ENCODE results near the gene CACNA1B. TPM values are rescaled to one million over a fixed set of nuclear protein-coding genes. Genes with fewer than 3 reads are reported as not detected.

The CACNA1B gene
- total and polyA plus RNA-seq, 2 experiments from 2014 or later = 0.39 to 0.60 TPM

DNA sequence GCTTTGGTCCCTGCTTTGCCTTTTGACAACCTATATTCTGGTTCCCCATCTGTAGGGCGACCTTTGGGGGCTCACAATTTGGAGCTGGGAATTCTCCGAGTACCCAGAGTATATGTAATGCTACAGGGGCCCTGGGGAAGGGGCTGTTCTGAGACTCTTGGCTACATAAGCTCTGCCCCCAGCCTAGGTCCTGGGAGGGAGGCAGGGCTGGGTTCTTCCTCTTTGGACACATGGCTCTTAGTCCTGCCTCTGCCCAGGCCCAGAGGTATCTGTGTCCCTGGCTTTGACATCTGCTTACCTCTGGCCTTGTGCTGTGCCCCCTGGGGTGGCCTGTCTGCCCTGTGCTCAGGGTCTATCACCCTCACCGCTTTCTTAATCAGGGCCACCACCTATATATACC, 181.6 kb downstream of the CACNA1B start:
- H3K27me3 ChIP-seq = no peaks in the 10 kb centered on the region
- H3K9me3 ChIP-seq (ENCODE audit: low read depth) = no peaks in the 10 kb centered on the region
- TF ChIP-seq, protein P1, sequence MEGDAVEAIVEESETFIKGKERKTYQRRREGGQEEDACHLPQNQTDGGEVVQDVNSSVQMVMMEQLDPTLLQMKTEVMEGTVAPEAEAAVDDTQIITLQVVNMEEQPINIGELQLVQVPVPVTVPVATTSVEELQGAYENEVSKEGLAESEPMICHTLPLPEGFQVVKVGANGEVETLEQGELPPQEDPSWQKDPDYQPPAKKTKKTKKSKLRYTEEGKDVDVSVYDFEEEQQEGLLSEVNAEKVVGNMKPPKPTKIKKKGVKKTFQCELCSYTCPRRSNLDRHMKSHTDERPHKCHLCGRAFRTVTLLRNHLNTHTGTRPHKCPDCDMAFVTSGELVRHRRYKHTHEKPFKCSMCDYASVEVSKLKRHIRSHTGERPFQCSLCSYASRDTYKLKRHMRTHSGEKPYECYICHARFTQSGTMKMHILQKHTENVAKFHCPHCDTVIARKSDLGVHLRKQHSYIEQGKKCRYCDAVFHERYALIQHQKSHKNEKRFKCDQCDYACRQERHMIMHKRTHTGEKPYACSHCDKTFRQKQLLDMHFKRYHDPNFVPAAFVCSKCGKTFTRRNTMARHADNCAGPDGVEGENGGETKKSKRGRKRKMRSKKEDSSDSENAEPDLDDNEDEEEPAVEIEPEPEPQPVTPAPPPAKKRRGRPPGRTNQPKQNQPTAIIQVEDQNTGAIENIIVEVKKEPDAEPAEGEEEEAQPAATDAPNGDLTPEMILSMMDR (IDR thresholded peaks at IDR 0.05; ENCODE audit: low read depth, low read length) = no peak
- no peak for DNase-seq (ENCODE audit: low read depth in 1 of 2, low spot score in 1 of 2)
- no peak overlapping the region for H3K4me3 ChIP-seq
- no peak overlapping the region for H3K27ac ChIP-seq
- no peaks in the 10 kb centered on the region for H3K36me3 ChIP-seq
- no peaks in the 10 kb centered on the region for H3K4me1 ChIP-seq (ENCODE audit: low read depth)

DNA sequence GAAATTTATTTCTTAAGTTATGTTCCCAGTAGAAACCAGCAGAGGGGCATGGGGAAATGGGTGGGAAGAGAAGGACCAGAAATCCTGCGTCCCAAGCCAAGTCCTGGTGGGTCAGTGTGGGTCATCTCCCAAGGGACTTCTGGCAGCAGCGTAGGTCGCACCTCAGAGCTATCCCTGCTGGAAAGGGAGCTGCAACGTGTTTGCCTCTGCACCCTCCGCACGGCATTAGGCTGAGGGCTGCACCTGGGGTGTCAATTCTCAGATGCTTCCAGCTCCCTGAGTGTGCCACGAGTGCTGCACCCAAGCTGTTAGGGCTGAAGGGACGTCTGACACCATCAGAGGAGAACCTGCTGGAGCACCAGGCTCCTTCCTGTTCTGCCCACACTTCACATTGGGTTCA, 182.8 kb downstream of the CACNA1B start:
- DNase-seq (ENCODE audit: low read depth in 1 of 2, low spot score in 1 of 2) = no peak
- Histone ChIP-seq H3K36me3 (no peaks in the 10 kb centered on the region), H3K27me3 (no peaks in the 10 kb centered on the region), H3K9me3 (ENCODE audit: low read depth) (no peaks in the 10 kb centered on the region), H3K27ac (no peak overlapping the region), H3K4me1 (ENCODE audit: low read depth) (no peaks in the 10 kb centered on the region), H3K4me3 (no peak overlapping the region)
- TF ChIP-seq, protein P1 (IDR thresholded peaks at IDR 0.05; ENCODE audit: low read depth, low read length) = no peak

DNA sequence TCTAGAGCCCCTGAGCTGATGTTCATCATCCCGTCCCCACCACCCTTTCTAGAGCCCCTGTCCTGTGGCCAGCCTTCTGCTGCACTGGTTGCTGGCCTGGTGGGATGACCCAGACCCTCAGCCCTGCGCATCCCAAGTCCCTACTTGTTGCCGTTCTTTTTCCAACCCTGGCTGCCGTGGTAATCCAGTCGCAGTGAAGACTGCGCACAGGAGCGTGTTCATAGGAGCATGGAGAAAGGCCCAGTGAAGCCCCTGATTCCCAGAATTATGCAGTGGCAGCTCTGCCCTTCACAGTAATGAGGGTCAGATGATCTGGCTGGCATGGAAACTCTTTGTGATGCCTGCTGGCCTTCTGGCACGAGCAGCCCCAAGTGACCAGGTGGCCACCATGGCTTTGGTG, 183.3 kb downstream of the CACNA1B start:
- TF ChIP-seq, protein P1 (IDR thresholded peaks at IDR 0.05; ENCODE audit: low read depth, low read length) = no peak
- Histone ChIP-seq H3K27me3 (no peaks in the 10 kb centered on the region), H3K36me3 (no peaks in the 10 kb centered on the region), H3K4me1 (ENCODE audit: low read depth) (no peaks in the 10 kb centered on the region), H3K27ac (no peak overlapping the region), H3K4me3 (no peak overlapping the region), H3K9me3 (ENCODE audit: low read depth) (no peaks in the 10 kb centered on the region)
- DNase-seq (ENCODE audit: low read depth in 1 of 2, low spot score in 1 of 2) = no peak

DNA sequence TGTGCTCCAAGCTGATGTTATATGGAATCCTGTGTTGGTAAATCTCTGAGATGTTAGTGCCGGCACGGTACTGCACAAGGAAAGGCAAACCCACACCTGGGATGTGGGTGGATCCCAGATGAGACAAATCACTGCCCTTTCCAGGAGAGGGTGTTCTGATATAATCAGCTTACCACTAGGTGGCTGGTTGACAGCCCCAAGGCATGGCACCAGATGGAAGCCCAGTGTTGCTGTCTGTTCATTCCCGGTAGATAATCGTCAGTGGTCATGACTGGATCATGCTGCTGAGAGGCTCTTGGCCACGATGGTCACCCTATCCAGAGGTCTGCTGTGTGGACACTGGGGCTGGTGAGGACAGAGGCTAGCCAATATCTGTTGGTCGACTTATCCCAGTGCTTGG, 184.0 kb downstream of the CACNA1B start:
- DNase-seq (ENCODE audit: low read depth in 1 of 2, low spot score in 1 of 2) = no peak
- H3K27me3 ChIP-seq = no peaks in the 10 kb centered on the region
- no peaks in the 10 kb centered on the region for H3K4me1 ChIP-seq (ENCODE audit: low read depth)
- H3K36me3 ChIP-seq = no peaks in the 10 kb centered on the region
- no peak overlapping the region for H3K4me3 ChIP-seq
- TF ChIP-seq, protein P1 (IDR thresholded peaks at IDR 0.05; ENCODE audit: low read depth, low read length) = no peak
- H3K27ac ChIP-seq = no peak overlapping the region
- no peaks in the 10 kb centered on the region for H3K9me3 ChIP-seq (ENCODE audit: low read depth)

DNA sequence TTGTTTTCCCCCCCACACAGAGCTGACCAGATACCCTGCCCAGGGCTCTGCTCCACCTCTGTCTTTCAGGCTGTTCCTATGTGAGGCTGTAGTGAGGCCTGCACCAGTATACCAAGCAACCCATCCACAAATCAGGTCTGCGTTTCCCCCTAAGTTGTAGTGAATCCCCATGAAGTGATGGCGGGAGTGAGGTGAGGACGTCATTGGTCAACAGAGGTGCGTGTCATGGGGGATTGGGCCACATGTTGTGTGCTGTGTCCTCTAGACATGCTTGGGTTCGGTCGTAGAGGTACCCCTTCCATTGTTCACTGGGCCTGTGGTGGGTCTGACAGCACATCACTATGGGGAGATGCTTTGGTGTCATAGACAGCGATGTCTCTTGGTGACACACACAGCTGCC, 184.6 kb downstream of the CACNA1B start:
- Histone ChIP-seq H3K4me1 (ENCODE audit: low read depth) (no peaks in the 10 kb centered on the region), H3K36me3 (no peaks in the 10 kb centered on the region), H3K27me3 (no peaks in the 10 kb centered on the region), H3K27ac (no peak overlapping the region), H3K4me3 (no peak overlapping the region), H3K9me3 (ENCODE audit: low read depth) (no peaks in the 10 kb centered on the region)
- TF ChIP-seq, protein P1 (IDR thresholded peaks at IDR 0.05; ENCODE audit: low read depth, low read length) = no peak
- no peak for DNase-seq (ENCODE audit: low read depth in 1 of 2, low spot score in 1 of 2)

DNA sequence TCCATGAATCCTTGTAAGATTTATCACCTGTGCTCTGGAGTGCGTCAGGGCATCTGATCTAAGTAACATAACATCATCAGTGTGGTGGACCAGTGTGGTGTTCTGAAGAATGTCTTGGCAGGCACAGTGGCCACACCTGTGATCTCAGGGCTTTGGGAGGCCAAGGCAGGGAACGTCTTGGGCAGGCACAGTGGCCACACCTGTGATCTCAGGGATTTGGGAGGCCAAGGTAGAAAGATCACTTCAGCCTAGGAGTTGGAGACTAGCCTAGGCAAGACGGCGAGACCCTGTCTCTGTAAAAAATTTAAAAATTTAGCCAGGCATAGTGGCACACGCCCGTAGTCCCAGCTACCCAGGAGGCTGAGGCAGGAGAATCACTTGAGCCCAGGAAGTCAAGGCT, 185.5 kb downstream of the CACNA1B start:
- TF ChIP-seq, protein P1 (IDR thresholded peaks at IDR 0.05; ENCODE audit: low read depth, low read length) = no peak
- no peaks in the 10 kb centered on the region for H3K4me1 ChIP-seq (ENCODE audit: low read depth)
- no peaks in the 10 kb centered on the region for H3K9me3 ChIP-seq (ENCODE audit: low read depth)
- H3K36me3 ChIP-seq = no peaks in the 10 kb centered on the region
- H3K27me3 ChIP-seq = no peaks in the 10 kb centered on the region
- H3K4me3 ChIP-seq = no peak overlapping the region
- DNase-seq (ENCODE audit: low read depth in 1 of 2, low spot score in 1 of 2) = no peak
- no peak overlapping the region for H3K27ac ChIP-seq
